Thyroid gland (tissue), 4 donors: ENCODE measurements around the gene ROCK2.

Experiments
- CTCF ChIP-seq, 6 experiments: fragments of 200-600 bp in 3 of 6; fragments of 450-650 bp in 3 of 6; sonication (generic) in 3 of 6; IDR thresholded peaks; one replicate each; pipeline ENCODE4 v1.5.1; 2016 to 2019; ENCODE audit warnings: antibody characterized with exemption in 6 of 6, mild to moderate bottlenecking in 2 of 6, inconsistent platforms in 1 of 6, moderate library complexity in 1 of 6
- POLR2A ChIP-seq, 2 donors: fragments of 450-650 bp; IDR thresholded peaks; one replicate each; pipeline ENCODE4 v1.6.1; 2017; ENCODE audit warnings: antibody characterized with exemption in 2 of 2, mild to moderate bottlenecking in 2 of 2, moderate library complexity in 1 of 2

- TF ChIP-seq CTCF (IDR thresholded peaks at IDR 0.05) (no peak), POLR2A (IDR thresholded peaks at IDR 0.05) (no peak)
Observed at GRCh38 chr2:11179196-11179595, 165.2 kb downstream of the ROCK2 start.
